HepG2 (cell line): ENCODE results near the gene DCAKD. TPM values are rescaled to one million over a fixed set of nuclear protein-coding genes. Genes with fewer than 3 reads are reported as not detected.

Experiments used
- CREM ChIP-seq, 2 experiments: sonication (generic) in 1 of 2; formaldehyde crosslinking in 1 of 2; IDR thresholded peaks; 2 replicates each; pipeline versions ENCODE4 v1.4.0 to v1.6.1; 2016 to 2020; ENCODE audit warnings: antibody characterized with exemption in 1 of 2, mild to moderate bottlenecking in 1 of 2, missing genetic modification reagents in 1 of 2
- E2F5 ChIP-seq: sonication (generic); formaldehyde crosslinking; conservative IDR thresholded peaks from 2 replicates; pipeline ENCODE4 v1.4.0; 2020; ENCODE audit warnings: missing genetic modification reagents
- GLI4 ChIP-seq: sonication (generic); formaldehyde crosslinking; IDR thresholded peaks from 2 replicates; pipeline ENCODE4 v1.5.1; 2020; ENCODE audit warnings: missing genetic modification reagents, mild to moderate bottlenecking, moderate library complexity, borderline replicate concordance
- MAF1 ChIP-seq: sonication (generic); formaldehyde crosslinking; IDR thresholded peaks from 2 replicates; pipeline ENCODE4 v1.5.0; 2020; ENCODE audit warnings: missing genetic modification reagents, borderline replicate concordance
- PPARG ChIP-seq: conservative IDR thresholded peaks from 2 replicates; pipeline ENCODE4 v1.6.1; 2016; ENCODE audit warnings: missing biosample characterization, missing genetic modification reagents
- RBM39 ChIP-seq: fragments of 200-400 bp; formaldehyde crosslinking; IDR thresholded peaks from one replicate; pipeline ENCODE4 v1.6.1; 2018; ENCODE audit warnings: antibody characterized with exemption, mild to moderate bottlenecking, low read depth, low read length; ENCODE audit not compliant: poor library complexity, severe bottlenecking
- RELA ChIP-seq: sonication (generic); formaldehyde crosslinking; IDR thresholded peaks from 2 replicates; pipeline ENCODE4 v1.4.0; 2020; ENCODE audit warnings: missing genetic modification reagents
- SIX4 ChIP-seq: sonication (generic); formaldehyde crosslinking; IDR thresholded peaks from 2 replicates; pipeline ENCODE4 v1.4.0; 2020; ENCODE audit warnings: missing genetic modification reagents
- SMAD3 ChIP-seq: sonication (generic); formaldehyde crosslinking; IDR thresholded peaks from 2 replicates; pipeline ENCODE4 v1.4.0; 2020; ENCODE audit warnings: missing genetic modification reagents
- SNAPC2 ChIP-seq: sonication (generic); formaldehyde crosslinking; IDR thresholded peaks from 2 replicates; pipeline ENCODE4 v1.8.1; 2022; ENCODE audit warnings: mild to moderate bottlenecking, missing genetic modification reagents
- ZBTB2 ChIP-seq: sonication (generic); formaldehyde crosslinking; IDR thresholded peaks from 2 replicates; pipeline ENCODE4 v1.8.0; 2022; ENCODE audit warnings: low read depth, missing genetic modification reagents
- ZBTB38 ChIP-seq: sonication (generic); formaldehyde crosslinking; IDR thresholded peaks from 2 replicates; pipeline ENCODE4 v1.5.1; 2020; ENCODE audit warnings: mild to moderate bottlenecking, missing genetic modification reagents
- ZNF143 ChIP-seq: sonication (generic); formaldehyde crosslinking; IDR thresholded peaks from 2 replicates; pipeline ENCODE4 v1.4.0; 2020; ENCODE audit warnings: missing genetic modification reagents
- ZNF160 ChIP-seq: sonication (generic); formaldehyde crosslinking; IDR thresholded peaks from 2 replicates; pipeline ENCODE4 v1.8.0; 2022; ENCODE audit warnings: mild to moderate bottlenecking, inconsistent platforms, missing genetic modification reagents
- ZNF335 ChIP-seq: sonication (generic); formaldehyde crosslinking; IDR thresholded peaks from 2 replicates; pipeline ENCODE4 v1.4.0; 2020; ENCODE audit warnings: missing genetic modification reagents
- ZNF510 ChIP-seq: sonication (generic); formaldehyde crosslinking; IDR thresholded peaks from 2 replicates; pipeline ENCODE4 v1.4.0; 2020; ENCODE audit warnings: low read depth, mild to moderate bottlenecking, missing genetic modification reagents
- ZNF546 ChIP-seq: sonication (generic); formaldehyde crosslinking; conservative IDR thresholded peaks from 2 replicates; pipeline ENCODE4 v1.8.1; 2023; ENCODE audit warnings: mild to moderate bottlenecking, missing genetic modification reagents
- ZNF605 ChIP-seq: sonication (generic); formaldehyde crosslinking; IDR thresholded peaks from 2 replicates; pipeline ENCODE4 v1.8.0; 2022; ENCODE audit warnings: mild to moderate bottlenecking, missing genetic modification reagents
- ZNF629 ChIP-seq: sonication (generic); formaldehyde crosslinking; conservative IDR thresholded peaks from 2 replicates; pipeline ENCODE4 v1.5.0; 2020; ENCODE audit warnings: missing genetic modification reagents
- ZNF772 ChIP-seq: sonication (generic); formaldehyde crosslinking; IDR thresholded peaks from 2 replicates; pipeline ENCODE4 v1.5.0; 2020; ENCODE audit warnings: mild to moderate bottlenecking, missing genetic modification reagents
- polyA plus RNA-seq, 8 experiments: library from polyadenylated mRNA; depleted of rRNA in 3 of 8; stranded (reverse) in 7 of 8; unstranded in 1 of 8; fragments of >200 nt; fragmentation: Illumina TruSeq in 4 of 8; extraction: Trizol in 4 of 8; gene quantifications; 2 replicates each; pipeline versions ENCODE4 v1.2.1 to v1.2.3, GENCODE V29; 2011 to 2016; ENCODE audit warnings: low read depth in 4 of 8, missing spikeins in 1 of 8, mixed read lengths in 1 of 8; ENCODE audit not compliant: insufficient read depth in 1 of 8
- total RNA-seq, 5 experiments: library from RNA; depleted of rRNA; stranded (reverse); fragments of >200 nt; fragmentation: Illumina TruSeq; extraction: Trizol; gene quantifications; 2 replicates each; pipeline ENCODE4 v1.2.3, GENCODE V29; 2016; ENCODE audit warnings: low read depth in 1 of 5
- TF ChIP-seq, protein P1 (sequence below): sonication (generic); formaldehyde crosslinking; IDR thresholded peaks from 2 replicates; pipeline ENCODE4 v1.8.1; 2023; ENCODE audit warnings: missing genetic modification reagents, inconsistent platforms, borderline replicate concordance
- TF ChIP-seq, protein P2 (sequence below): sonication (generic); formaldehyde crosslinking; IDR thresholded peaks from 2 replicates; pipeline ENCODE4 v1.4.0; 2020; ENCODE audit warnings: missing genetic modification reagents, mild to moderate bottlenecking, borderline replicate concordance
- TF ChIP-seq, protein P3 (sequence below): sonication (generic); formaldehyde crosslinking; IDR thresholded peaks from 2 replicates; pipeline ENCODE4 v1.8.1; 2023; ENCODE audit warnings: mild to moderate bottlenecking, inconsistent platforms, moderate library complexity, missing genetic modification reagents, borderline replicate concordance
- TF ChIP-seq, protein P4 (sequence below): sonication (generic); formaldehyde crosslinking; IDR thresholded peaks from 2 replicates; pipeline ENCODE4 v1.4.0; 2020; ENCODE audit warnings: low read depth, mild to moderate bottlenecking, missing genetic modification reagents

DCAKD gene
- total and polyA plus RNA-seq, 2 of the 13 experiments (the other 11 are each of a cell fraction or from before 2014, with no cell fraction given), result 25.9 to 29.2 TPM

- TF ChIP-seq GLI4 (CRISPR knock-in tag) (no peak), ZNF143 (CRISPR knock-in tag) (no peak), SMAD3 (no peak), CREM (IDR thresholded peaks at IDR 0.05) (no peak), CREM (CRISPR knock-in tag; IDR thresholded peaks at IDR 0.05) (no peak), E2F5 (CRISPR knock-in tag) (no peak), RELA (CRISPR knock-in tag) (no peak), ZNF510 (no peak), ZNF605 (CRISPR knock-in tag) (no peak), ZNF160 (no peak), MAF1 (CRISPR knock-in tag) (no peak), RBM39 (peak; percentile 34), SNAPC2 (CRISPR knock-in tag) (no peak), ZBTB38 (CRISPR knock-in tag) (no peak), ZNF546 (CRISPR knock-in tag) (no peak), PPARG (CRISPR knock-in tag) (no peak), ZBTB2 (CRISPR knock-in tag) (no peak), ZNF772 (CRISPR knock-in tag) (no peak), ZNF629 (no peak), ZNF335 (CRISPR knock-in tag) (no peak), SIX4 (CRISPR knock-in tag) (no peak)
- TF ChIP-seq, protein P1, sequence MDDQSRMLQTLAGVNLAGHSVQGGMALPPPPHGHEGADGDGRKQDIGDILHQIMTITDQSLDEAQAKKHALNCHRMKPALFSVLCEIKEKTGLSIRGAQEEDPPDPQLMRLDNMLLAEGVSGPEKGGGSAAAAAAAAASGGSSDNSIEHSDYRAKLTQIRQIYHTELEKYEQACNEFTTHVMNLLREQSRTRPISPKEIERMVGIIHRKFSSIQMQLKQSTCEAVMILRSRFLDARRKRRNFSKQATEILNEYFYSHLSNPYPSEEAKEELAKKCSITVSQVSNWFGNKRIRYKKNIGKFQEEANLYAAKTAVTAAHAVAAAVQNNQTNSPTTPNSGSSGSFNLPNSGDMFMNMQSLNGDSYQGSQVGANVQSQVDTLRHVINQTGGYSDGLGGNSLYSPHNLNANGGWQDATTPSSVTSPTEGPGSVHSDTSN (CRISPR knock-in tag), result no peak
- TF ChIP-seq, protein P2, sequence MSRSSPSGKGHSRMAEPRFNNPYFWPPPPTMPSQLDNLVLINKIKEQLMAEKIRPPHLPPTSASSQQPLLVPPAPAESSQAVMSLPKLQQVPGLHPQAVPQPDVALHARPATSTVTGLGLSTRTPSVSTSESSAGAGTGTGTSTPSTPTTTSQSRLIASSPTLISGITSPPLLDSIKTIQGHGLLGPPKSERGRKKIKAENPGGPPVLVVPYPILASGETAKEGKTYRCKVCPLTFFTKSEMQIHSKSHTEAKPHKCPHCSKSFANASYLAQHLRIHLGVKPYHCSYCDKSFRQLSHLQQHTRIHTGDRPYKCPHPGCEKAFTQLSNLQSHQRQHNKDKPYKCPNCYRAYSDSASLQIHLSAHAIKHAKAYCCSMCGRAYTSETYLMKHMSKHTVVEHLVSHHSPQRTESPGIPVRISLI (CRISPR knock-in tag), result no peak
- TF ChIP-seq, protein P3, sequence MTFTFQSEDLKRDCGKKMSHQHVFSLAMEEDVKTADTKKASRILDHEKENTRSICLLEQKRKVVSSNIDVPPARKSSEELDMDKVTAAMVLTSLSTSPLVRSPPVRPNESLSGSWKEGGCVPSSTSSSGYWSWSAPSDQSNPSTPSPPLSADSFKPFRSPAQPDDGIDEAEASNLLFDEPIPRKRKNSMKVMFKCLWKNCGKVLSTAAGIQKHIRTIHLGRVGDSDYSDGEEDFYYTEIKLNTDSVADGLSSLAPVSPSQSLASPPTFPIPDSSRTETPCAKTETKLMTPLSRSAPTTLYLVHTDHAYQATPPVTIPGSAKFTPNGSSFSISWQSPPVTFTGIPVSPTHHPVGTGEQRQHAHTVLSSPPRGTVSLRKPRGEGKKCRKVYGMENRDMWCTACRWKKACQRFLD (CRISPR knock-in tag), result no peak
- TF ChIP-seq, protein P4, sequence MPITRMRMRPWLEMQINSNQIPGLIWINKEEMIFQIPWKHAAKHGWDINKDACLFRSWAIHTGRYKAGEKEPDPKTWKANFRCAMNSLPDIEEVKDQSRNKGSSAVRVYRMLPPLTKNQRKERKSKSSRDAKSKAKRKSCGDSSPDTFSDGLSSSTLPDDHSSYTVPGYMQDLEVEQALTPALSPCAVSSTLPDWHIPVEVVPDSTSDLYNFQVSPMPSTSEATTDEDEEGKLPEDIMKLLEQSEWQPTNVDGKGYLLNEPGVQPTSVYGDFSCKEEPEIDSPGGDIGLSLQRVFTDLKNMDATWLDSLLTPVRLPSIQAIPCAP (CRISPR knock-in tag), result no peak
Observed at GRCh38 chr17:45098869-45099616, 47.6 kb upstream of the DCAKD start (continued).
